CD4-positive, alpha-beta T cell treated with Interleukin-12 subunit alpha and Interleukin-12 subunit beta, for 1 hour (primary cell): ENCODE measurements around the gene PPY.
"Not testable (repeated sequence)": the region's sequence is repeated elsewhere in the genome, so short reads cannot be mapped to it uniquely, and the experiment has no call there.

Experiments used
- DNase-seq: peaks from one replicate; pipeline ENCODE4 v3.0.0-alpha.2; 2020

PPY gene

DNA sequence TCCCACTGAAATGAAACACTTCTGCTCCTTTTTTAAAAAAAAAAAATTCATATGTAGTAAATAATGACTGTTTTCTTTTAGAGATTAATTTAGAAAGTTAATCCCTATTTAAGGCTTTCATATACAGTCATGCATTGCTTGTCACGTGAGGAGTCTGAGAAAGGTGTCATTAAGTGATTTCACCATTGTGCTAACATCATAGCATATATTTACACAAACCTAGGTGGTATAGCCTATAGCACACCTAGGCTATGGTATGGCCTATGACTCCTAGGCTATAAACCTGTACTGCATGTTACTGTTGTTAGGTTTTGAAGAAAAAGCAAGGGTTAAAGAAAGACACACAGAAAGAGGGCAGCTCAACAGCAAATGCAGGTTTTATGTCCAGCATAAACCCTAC lies 13.7 kb downstream of the PPY start:
- DNase-seq = no peak

DNA sequence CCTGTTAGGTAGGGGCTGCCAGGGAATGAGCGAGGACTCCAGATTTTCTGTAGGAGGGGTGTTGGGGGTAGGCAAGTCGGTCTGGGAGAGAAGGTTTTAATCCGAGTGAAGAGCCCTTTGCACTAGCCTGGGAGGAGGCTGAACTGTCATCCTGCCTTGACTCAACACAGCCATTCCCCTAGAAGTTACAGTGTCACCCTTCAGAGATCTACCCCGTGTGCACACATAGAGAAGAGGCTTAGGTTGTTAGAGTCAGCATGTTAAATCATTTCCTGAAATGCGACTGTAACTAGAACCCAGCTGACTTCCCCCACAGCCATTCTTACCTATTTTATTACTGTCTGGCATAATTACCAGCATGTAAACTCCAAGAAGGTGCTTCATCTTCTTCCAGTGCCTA lies 14.3 kb downstream of the PPY start:
- not testable (repeated sequence) for DNase-seq

- no peak for DNase-seq
These were observed 15.0 kb downstream of the PPY start for GRCh38 chr17:43927060-43927864.

- DNase-seq = no peak
These were observed 17.7 kb downstream of the PPY start for GRCh38 chr17:43924558-43924957.

- no peak for DNase-seq
These were observed 21.7 kb downstream of the PPY start for GRCh38 chr17:43920500-43921095.

DNA sequence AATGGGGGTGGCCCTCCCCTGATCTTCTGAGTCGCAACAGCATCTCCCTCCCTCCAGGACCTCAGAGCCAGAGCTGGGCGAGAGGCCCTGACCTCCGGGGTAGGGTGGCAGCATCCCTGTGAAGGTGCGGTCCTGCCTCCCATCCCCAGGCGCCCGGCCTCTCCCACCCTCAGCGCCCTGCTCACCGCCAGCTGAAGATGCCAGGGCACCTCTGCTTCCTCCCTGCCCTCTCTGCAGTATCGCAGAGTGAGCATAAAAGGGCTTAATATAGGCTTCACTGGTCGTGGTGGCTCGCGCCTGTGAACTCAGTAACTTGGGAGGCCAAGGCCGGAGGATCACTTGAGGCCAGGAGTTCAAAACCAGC lies 24.3 kb downstream of the PPY start:
- DNase-seq = no peak

DNA sequence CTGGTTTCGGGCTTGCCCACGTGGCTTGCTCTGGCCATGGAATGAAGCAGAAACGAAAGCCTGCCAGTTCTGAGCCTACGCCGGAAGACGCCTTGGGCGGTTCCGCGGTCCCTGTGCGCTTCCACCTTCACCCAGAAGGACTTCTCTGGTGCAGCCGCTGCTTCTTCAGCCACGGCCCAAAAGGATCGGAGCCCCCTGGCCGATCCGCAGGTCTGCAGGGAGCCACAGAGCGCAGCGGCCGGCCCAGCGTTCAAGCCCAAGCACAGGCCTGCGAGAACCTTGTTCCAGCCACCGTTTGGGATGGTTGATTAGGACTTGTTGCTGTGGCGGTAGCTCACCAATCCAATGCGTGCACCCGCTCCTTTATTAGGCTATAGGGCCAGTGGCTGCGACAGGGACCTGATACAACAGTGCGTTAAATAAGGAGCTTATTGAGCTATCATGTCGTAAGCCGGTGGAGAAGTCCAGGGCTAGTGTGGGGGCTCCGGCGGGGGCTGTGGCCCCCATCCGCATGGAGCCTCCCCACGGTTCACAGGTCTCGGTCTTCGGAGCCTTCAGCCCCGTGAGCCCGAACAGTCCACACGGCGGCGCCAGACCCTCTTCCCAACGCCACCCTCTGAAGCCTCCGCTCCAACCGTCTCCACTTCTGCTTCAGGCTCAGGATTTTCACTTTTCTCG lies 24.8 kb downstream of the PPY start:
- DNase-seq = peak; percentile 52

GRCh38 chr17:43917016-43917347 lies 25.3 kb downstream of the PPY start:
- no peak for DNase-seq

DNA sequence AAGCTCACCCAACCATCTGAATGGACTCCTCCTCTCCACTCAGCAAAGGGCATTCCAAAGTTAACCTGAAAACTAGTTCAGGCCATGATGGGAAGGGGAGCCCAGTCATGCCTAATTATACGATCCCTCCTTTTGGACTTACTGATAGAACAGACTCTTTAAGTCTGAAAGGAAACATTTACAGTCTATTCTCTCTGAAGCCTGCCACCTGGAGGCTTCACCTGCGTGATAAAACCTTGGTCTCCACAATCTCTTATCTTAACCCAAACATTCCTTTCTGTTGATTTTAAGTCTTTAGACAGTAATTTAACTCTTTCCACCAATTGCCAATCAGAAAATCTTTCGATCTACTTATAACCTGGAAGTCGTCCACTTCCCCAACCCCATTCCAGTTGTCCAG lies 25.9 kb downstream of the PPY start:
- no peak for DNase-seq

DNA sequence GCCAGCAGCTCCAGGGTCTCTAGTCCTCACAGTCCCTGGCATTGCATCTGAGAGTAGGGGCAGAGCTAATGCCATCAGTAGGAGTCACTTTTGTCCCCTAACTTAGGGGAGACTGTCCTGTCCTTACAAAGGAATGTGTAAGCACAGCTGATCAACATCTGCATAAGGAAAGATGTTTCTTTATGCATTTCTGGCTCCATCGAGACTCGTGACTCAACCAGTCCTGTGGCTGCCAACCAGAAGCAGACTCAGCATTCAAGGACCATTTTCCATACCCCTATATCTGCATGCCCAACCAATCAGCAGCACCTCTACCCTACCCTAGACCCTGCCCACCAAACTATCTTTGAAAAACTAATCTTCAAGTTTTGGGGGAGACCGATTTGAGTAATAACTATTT lies 26.7 kb downstream of the PPY start:
- no peak for DNase-seq

DNA sequence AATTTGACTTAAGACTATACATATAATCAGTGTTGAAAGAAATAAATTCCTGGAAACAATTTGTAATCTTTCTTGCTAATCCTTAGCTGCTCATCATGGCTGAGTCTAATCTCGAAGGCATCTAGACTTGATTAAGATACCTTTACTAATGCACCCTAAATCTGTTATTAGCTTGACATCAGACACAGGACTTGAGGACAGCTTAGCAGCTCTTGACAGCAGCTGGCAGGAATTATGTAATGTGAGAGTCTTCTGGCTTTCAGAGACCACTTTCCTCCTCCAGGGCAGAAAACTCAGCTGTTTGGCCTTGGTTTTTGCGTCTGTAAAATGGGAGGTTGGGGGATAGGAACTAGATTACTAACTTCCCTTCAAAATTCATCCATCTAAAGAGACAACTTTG lies 27.8 kb downstream of the PPY start:
- DNase-seq = no peak

DNA sequence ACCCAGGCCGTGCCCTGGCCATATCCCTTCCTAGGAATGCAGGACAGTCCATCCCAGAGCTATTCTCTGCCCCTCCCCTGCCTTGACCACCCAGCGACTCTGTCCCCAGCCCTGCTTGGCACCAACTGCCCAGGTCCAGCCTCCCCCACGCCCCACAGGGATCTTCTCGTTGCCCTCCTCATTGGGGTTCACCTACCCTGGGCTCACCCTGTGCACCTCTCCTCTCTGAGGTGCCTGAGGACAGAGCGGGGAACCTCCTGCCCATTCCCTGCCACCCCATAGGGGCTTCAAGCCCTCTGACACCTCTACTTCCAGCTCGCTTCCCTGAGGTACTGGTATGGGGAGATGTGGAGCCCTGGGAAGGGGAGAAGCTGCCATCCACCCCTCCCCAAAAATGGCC lies 28.7 kb downstream of the PPY start:
- DNase-seq = no peak

GRCh38 chr17:43912635-43913304 lies 29.5 kb downstream of the PPY start:
- DNase-seq = no peak

DNA sequence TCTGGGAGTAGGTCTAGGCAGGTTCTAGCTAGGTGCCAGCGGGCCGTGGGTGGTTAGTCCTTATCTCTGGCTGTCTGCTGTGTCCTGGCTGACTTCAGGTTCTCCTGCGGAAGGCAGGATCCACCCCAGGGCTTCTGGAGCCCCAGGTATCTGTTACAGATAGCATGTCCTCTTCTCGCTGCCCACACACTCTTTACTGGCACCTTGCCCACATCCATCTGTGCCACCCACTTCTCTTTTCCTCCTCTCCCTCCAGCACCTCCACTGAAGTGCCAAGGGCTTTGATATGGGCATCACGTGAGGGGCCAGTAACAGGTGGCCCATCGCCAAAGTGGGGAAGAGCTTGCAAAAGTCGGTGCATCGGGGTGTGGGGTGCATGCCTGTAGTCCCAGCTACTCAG lies 30.4 kb downstream of the PPY start:
- no peak for DNase-seq

- no peak for DNase-seq
These were observed 32.6 kb downstream of the PPY start for GRCh38 chr17:43909537-43910231.

DNA sequence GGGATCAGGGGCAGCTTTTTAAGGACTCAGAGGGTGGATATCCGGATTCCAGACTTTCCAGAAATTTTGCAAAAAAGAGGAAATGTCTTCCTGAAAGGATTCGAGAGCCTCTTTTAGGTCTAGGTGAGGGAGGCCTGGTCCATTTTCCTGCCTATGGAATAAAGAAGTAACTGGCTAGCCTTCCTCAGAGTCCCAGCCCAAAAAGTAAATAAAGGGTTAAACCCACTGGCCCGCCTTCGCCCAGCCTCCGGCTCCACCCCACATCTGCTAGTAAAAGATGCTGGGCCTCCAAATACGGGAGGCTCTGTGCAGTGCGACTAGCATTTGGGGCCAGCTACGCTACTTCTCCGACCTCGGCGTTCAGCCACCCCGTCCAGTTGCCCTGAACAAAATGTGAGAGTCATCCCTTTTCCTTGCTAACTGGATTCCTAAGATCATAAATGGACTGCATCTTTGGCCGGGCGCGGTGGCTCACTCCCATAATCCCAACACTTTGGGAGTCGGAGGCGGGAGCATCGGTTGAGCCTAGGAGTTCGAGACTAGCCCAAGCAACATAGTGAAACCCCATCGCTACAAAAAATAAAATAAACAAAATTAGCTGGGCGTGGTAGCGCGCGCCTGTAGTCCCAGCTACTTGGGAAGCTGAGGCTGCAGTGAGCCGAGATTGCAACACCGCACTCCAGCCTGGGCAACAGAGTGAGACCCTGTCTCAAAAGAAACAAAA lies 34.1 kb downstream of the PPY start:
- DNase-seq = peak; percentile 66

DNA sequence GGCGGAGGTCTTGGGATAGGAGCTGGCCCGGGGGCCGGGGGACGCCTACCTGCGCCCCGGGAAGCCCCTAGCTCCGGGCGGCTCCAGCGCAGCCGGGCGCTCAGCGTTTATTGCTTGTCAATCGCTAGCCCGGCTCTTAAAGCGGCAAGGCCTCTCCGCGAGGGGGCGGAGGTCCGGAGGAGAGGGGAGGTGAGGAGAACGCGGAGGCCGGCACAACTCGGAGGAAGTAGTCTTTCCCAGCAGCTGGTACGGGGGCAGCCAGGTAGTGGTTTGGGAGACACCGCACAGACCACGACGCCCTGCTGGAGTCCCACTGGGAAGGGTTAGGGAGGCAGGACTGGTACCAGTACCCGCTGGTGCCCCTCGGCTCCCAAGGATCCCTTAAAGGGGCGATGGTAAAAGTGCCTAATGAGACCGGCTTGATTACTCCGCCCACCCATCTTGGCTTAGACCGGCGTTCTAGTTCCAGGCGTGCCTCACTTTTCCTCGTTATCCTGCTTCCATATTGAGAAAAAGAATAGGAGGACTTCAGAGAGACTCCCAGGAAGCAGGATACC lies 34.8 kb downstream of the PPY start, which contains the start of gene MPP2:
TSS of gene MPP2 (minus strand) at position 112 of the 557 bp plus-strand sequence. CDS start 3,076 bp downstream, outside the sequence.
- peak; percentile 57 for DNase-seq

DNA sequence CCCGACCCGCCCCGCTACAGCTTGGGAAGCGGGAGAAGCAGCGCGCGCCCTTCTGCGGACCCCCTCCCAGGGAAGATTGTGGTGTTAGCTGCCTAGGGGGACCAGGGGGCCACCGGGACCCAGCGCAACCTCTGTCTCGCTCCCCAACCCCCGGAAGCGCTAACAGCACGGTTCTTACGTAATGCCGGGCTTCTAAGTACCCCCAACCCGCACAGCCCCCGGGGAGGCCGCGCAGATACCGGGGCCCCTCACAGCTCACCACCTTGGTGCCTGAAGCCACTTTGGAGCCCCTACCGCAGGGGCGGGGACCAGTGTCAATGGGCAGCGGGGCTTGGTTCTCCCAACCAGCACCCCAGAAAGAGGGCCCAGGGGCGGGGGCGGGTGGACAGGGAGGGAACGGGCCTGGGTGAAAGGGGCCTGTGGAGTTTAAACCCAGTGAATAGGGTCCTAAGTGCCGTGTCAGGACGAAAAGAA lies 35.3 kb downstream of the PPY start:
- peak; percentile 29 for DNase-seq

- DNase-seq = peak; percentile 39
These were observed 36.1 kb downstream of the PPY start for GRCh38 chr17:43905985-43906852.

- DNase-seq = no peak
These were observed 36.8 kb downstream of the PPY start for GRCh38 chr17:43905400-43905984.
